BJ (cell line): ENCODE data around the gene CGB5. TPM values are rescaled to one million over a fixed set of nuclear protein-coding genes. Genes with fewer than 3 reads are reported as not detected.
"Not testable (repeated sequence)": the region's sequence is repeated elsewhere in the genome, so short reads cannot be mapped to it uniquely, and the experiment has no call there.

Experiments used
- CTCF ChIA-PET: fragments of 350-600 bp; formaldehyde crosslinking; extraction: SDS; loops from one replicate; lab custom pipeline; 2021; ENCODE audit warnings: antibody characterized with exemption, inconsistent platforms; lab: Yijun Ruan, JAX
- POLR2A ChIA-PET: fragments of 300-600 bp; sonication (Branson Sonifier 250); formaldehyde crosslinking; extraction: SDS; loops from one replicate; lab custom pipeline; 2021; ENCODE audit warnings: antibody characterized with exemption; lab: Charles Lee
- DNase-seq: peaks from one replicate; pipeline ENCODE4 v3.0.0-alpha.2; 2011; ENCODE audit warnings: low read depth
- H3K27me3 ChIP-seq: 2 replicates; pipeline ENCODE4 v1.6.0; 2011; ENCODE audit warnings: low read length; ENCODE audit not compliant: control insufficient read depth, insufficient read depth
- H3K36me3 ChIP-seq: 2 replicates; pipeline ENCODE4 v1.5.1; 2011; ENCODE audit warnings: low read length; ENCODE audit not compliant: control insufficient read depth, insufficient read depth
- H3K4me3 ChIP-seq: 2 replicates; pipeline ENCODE4 v1.5.1; 2011; ENCODE audit warnings: low read depth, mild to moderate bottlenecking, control low read depth, low read length
- polyA plus RNA-seq: library from polyadenylated mRNA; depleted of rRNA; stranded (reverse); fragments of >200 nt; gene quantifications from 2 replicates; pipeline ENCODE4 v1.2.3, GENCODE V29; 2011
- TF ChIP-seq, protein P1 (sequence below): IDR thresholded peaks from 2 replicates; pipeline ENCODE4 v1.5.1; 2011; ENCODE audit warnings: low read depth, mild to moderate bottlenecking, control low read depth, inconsistent platforms, low read length, moderate library complexity; ENCODE audit not compliant: insufficient read depth

CGB5 gene
- polyA plus RNA-seq, 1 experiment, result not detected

DNA sequence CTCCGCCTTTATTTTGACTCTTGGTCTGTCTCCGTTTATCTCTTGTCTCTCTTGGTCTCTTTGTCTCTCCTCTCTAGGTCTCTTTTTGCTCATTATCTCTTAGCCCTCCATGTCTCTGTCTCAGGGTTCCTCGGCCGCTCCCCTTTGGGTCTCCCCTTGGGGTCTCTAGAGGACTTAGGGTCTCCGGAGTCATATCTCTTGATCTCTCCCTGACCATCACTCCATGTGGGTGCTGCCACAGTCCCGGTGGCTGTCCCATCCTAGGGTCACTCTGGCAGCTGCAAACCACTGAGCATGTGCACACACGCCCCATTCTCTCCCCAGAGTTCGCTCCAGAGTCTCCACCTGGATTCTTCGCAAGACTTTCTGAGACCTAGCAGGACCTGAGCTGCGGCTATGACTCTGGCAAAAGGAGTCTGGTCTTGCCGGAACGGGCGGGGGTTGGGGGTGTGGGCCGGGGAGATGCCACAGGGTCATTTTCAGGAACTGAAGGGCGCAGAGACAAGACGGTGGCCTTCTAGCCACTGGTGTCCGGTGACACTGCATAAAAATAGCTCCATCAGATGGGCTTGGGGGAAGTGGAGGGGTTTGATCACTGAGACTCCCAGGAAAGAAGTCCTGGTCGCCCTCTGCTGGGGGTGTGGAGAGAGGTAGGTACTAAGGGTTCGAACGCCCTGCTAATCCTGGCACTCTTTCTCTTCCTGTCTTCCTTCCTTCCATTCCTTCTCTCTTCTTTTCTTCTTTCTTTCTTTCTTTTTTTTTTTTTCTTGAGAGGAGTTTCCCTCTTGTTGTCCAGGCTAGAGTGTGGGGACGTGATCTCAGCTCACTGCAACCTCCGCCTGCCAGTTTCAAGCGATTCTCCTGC, 30.1 kb downstream of the CGB5 start:
- ChIA-PET POLR2A (no interaction called here), CTCF (interaction anchor here (0.6 to 2.5 kb wide), 9 partner anchors 9 to 227 kb away, joined by 3 to 13 read pairs (median 4); partner anchors contain the start of gene RUVBL2)
- Histone ChIP-seq H3K27me3 (peaks cover 12% of the 10 kb centered on the region), H3K36me3 (no peaks in the 10 kb centered on the region), H3K4me3 (no peak overlapping the region)
- TF ChIP-seq, protein P1, sequence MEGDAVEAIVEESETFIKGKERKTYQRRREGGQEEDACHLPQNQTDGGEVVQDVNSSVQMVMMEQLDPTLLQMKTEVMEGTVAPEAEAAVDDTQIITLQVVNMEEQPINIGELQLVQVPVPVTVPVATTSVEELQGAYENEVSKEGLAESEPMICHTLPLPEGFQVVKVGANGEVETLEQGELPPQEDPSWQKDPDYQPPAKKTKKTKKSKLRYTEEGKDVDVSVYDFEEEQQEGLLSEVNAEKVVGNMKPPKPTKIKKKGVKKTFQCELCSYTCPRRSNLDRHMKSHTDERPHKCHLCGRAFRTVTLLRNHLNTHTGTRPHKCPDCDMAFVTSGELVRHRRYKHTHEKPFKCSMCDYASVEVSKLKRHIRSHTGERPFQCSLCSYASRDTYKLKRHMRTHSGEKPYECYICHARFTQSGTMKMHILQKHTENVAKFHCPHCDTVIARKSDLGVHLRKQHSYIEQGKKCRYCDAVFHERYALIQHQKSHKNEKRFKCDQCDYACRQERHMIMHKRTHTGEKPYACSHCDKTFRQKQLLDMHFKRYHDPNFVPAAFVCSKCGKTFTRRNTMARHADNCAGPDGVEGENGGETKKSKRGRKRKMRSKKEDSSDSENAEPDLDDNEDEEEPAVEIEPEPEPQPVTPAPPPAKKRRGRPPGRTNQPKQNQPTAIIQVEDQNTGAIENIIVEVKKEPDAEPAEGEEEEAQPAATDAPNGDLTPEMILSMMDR, result peak; percentile 34
- DNase-seq, result no peak

DNA sequence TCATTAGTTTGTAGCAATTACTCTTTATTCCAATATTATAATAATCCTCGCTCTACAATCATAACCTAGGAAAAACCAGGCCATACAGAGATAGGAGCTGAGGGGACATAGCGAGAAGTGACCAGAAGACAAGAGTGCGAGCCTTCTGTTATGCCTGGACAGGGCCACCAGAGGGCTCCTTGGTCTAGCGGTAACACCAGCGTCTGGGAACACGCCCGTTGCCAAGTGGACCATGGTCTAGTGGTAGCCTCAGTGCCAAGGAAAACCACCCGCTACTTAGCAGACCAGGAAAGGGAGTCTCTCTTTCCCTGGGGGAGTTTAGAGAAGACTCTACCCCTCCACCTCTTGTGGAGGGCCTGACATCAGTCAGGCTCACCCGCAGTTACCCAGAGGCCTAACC, 31.2 kb downstream of the CGB5 start:
- H3K4me3 ChIP-seq, H3K36me3 ChIP-seq, POLR2A ChIA-PET, DNase-seq: not testable (repeated sequence)
- H3K27me3 ChIP-seq, result peaks cover 12% of the 10 kb centered on the region
- TF ChIP-seq, protein P1, result peak; percentile 67
- CTCF ChIA-PET, result interaction anchor here (0.6 to 2.5 kb wide), 10 partner anchors 9 to 226 kb away, joined by 3 to 13 read pairs (median 4); partner anchors contain the start of gene CGB7

DNA sequence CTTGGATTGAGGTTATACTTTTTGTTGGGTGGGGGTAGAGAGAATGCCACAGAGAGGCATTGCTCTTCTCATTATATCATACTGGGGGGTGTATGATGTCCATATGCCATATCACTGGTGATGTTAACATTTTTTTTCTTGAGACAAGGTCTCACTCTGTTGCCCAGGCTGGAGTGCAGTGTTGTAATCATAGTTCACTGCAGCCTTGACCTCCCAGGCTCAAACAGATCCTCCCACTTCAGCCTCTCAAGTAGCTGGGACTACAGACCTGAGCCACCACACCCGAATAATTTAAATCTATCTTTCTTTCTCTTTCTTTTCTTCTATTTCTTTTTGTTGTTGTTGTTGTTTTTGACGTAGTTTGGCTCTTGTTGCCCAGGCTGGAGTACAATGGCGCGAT, 36.7 kb downstream of the CGB5 start:
- DNase-seq, result no peak
- no peaks in the 10 kb centered on the region for H3K27me3 ChIP-seq
- POLR2A ChIA-PET, result no interaction called here
- H3K36me3 ChIP-seq, result no peaks in the 10 kb centered on the region
- H3K4me3 ChIP-seq, result no peak overlapping the region
- CTCF ChIA-PET, result interaction anchor here (0.6 to 1.1 kb wide), 2 partner anchors 23 to 80 kb away, joined by 3 read pairs; no protein-coding TSS in a partner anchor
- TF ChIP-seq, protein P1, result no peak

DNA sequence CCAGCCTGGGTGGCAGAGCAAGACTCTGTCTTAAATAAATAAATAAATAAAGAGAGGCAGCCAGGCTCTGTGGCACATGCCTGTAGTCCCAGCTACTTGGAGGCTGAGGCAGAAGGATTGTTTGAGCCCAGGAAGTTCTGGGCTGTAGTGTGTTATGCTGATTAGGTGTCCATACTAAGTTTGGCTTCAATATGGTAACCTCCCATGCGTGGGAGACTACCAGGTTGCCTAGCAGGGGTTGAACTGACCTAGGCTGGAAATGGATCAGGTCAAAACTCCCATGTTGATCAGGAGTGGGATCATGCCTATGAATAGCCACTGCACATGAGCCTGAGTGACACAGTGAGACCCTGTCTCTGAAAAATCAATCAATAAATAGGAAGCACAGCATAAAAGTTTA, 37.6 kb downstream of the CGB5 start:
- CTCF ChIA-PET, result interaction anchor here (0.6 to 1.4 kb wide), 2 partner anchors 23 to 144 kb away, joined by 3 read pairs; no protein-coding TSS in a partner anchor
- DNase-seq, result no peak
- no peaks in the 10 kb centered on the region for H3K36me3 ChIP-seq
- POLR2A ChIA-PET, result no interaction called here
- no peaks in the 10 kb centered on the region for H3K27me3 ChIP-seq
- no peak overlapping the region for H3K4me3 ChIP-seq
- TF ChIP-seq, protein P1, result no peak

DNA sequence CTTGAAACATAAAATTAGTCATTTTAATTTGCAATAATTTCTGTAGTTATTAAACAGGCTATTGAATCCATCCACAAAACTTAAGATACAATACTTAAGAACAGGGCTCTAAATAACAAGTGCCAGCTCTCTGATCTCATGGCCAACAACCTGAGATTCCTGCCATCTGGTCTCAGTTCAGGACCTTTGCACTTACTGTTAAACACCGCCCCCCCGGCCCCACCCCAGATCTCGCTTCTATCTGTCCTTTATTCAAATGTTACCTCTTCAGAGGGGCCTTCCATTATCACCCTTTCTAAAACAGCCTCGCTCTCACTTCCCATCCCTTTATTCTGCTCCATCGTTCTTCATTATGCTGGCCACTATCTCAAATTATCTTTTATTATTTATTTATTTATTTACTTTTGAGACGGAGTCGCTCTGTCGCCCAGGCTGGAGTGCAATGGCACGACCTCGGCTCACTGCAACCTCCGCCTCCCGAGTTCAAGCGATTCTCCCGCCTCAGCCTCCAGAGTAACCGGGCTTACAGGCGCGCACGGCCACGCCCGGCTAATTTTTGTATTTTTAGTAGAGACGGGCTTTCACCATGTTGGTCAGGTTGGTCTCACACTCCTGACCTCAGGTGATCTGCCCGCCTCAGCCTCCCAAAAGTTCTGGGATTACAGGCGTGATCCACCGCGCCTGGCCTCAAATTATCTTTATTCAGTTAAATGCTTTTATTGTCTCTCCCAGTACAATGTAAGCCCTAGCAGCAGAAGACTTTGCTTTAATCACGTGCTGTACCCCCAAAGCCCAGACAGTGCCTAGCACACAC, 40.8 kb downstream of the CGB5 start:
- peaks cover 5% of the 10 kb centered on the region for H3K36me3 ChIP-seq
- no peak for DNase-seq
- CTCF ChIA-PET, result interaction anchor here (1.2 kb wide), 1 partner anchor 10 kb away, joined by 4 read pairs; no protein-coding TSS in a partner anchor
- TF ChIP-seq, protein P1, result no peak
- H3K4me3 ChIP-seq, result peak overlapping the region; percentile 43
- POLR2A ChIA-PET, result no interaction called here
- H3K27me3 ChIP-seq, result no peaks in the 10 kb centered on the region
